Liver (tissue), 9 donors: ENCODE measurements around the gene BFAR. TPM values are rescaled to one million over a fixed set of nuclear protein-coding genes. Genes with fewer than 3 reads are reported as not detected.

ENCODE experiments used
- DNase-seq: peaks from one replicate; pipeline ENCODE4 v3.0.0-alpha.2; 2017; ENCODE audit warnings: low spot score
- H3K27ac ChIP-seq, 2 donors: one replicate each; pipeline ENCODE4 v1.7.0; 2013; ENCODE audit warnings: inconsistent platforms in 2 of 2, low read length in 2 of 2, control low read depth in 1 of 2, low read depth in 1 of 2, mild to moderate bottlenecking in 1 of 2
- H3K27me3 ChIP-seq, 4 donors: one replicate each; pipeline versions ENCODE4 v1.6.1 to v1.7.0; 2013; ENCODE audit warnings: low read length in 3 of 4, inconsistent platforms in 1 of 4, mild to moderate bottlenecking in 1 of 4, moderate library complexity in 1 of 4; ENCODE audit not compliant: control insufficient read depth in 4 of 4, insufficient read depth in 4 of 4
- H3K36me3 ChIP-seq, 4 donors: one replicate each; pipeline versions ENCODE4 v1.6.1 to v1.7.0; 2013; ENCODE audit warnings: low read length in 3 of 4, mild to moderate bottlenecking in 3 of 4, low read depth in 1 of 4, moderate library complexity in 1 of 4; ENCODE audit not compliant: control insufficient read depth in 4 of 4, insufficient read depth in 3 of 4
- H3K4me1 ChIP-seq, 4 donors: one replicate each; pipeline versions ENCODE4 v1.6.1 to v1.7.0; 2013; ENCODE audit warnings: low read length in 3 of 4, mild to moderate bottlenecking in 3 of 4, moderate library complexity in 1 of 4; ENCODE audit not compliant: control insufficient read depth in 4 of 4, insufficient read depth in 4 of 4
- H3K4me3 ChIP-seq, 3 donors: one replicate each; pipeline versions ENCODE4 v1.6.1 to v1.7.0; 2013; ENCODE audit warnings: low read length in 3 of 3, control low read depth in 1 of 3, low read depth in 1 of 3, mild to moderate bottlenecking in 1 of 3
- H3K9ac ChIP-seq, 2 donors: one replicate each; pipeline ENCODE4 v1.7.0; 2013; ENCODE audit warnings: low read length in 2 of 2, mild to moderate bottlenecking in 2 of 2, moderate library complexity in 2 of 2, control low read depth in 1 of 2, low read depth in 1 of 2
- H3K9me3 ChIP-seq, 4 donors: one replicate each; pipeline versions ENCODE4 v1.6.1 to v1.7.0; 2013; ENCODE audit warnings: low read length in 3 of 4; ENCODE audit not compliant: control insufficient read depth in 4 of 4
- ATF3 ChIP-seq: IDR thresholded peaks from 2 replicates; pipeline ENCODE4 v1.6.1; 2016; ENCODE audit warnings: antibody characterized with exemption
- CTCF ChIP-seq: fragments of 150-350 bp; IDR thresholded peaks from 2 replicates; pipeline ENCODE4 v1.5.1; 2017; ENCODE audit warnings: improper control_type of control experiment, low read depth, low read length; ENCODE audit not compliant: missing input control
- EGR1 ChIP-seq, 2 donors: IDR thresholded peaks; 2 replicates each; pipeline ENCODE4 v1.6.1; 2016 to 2018; ENCODE audit warnings: antibody characterized with exemption in 2 of 2, low read depth in 2 of 2
- FOXA1 ChIP-seq: IDR thresholded peaks from 2 replicates; pipeline ENCODE4 v1.6.1; 2016; ENCODE audit warnings: antibody characterized with exemption
- FOXA2 ChIP-seq: IDR thresholded peaks from 2 replicates; pipeline ENCODE4 v1.6.1; 2016; ENCODE audit warnings: antibody characterized with exemption
- HNF4A ChIP-seq, 2 donors: conservative IDR thresholded peaks; 2 replicates each; pipeline ENCODE4 v1.6.1; 2016; ENCODE audit warnings: antibody characterized with exemption in 2 of 2, mild to moderate bottlenecking in 2 of 2
- HNF4G ChIP-seq: IDR thresholded peaks from 2 replicates; pipeline ENCODE4 v1.6.1; 2016; ENCODE audit warnings: antibody characterized with exemption
- JUND ChIP-seq, 2 donors: IDR thresholded peaks; 2 replicates each; pipeline ENCODE4 v1.6.1; 2016; ENCODE audit warnings: antibody characterized with exemption in 2 of 2
- MAX ChIP-seq: IDR thresholded peaks from 2 replicates; pipeline ENCODE4 v1.6.1; 2016; ENCODE audit warnings: antibody characterized with exemption
- RXRA ChIP-seq, 2 donors: IDR thresholded peaks; 2 replicates each; pipeline ENCODE4 v1.6.1; 2017 to 2018; ENCODE audit warnings: antibody characterized with exemption in 2 of 2, mild to moderate bottlenecking in 1 of 2
- SP1 ChIP-seq: IDR thresholded peaks from 2 replicates; pipeline ENCODE4 v1.6.1; 2018; ENCODE audit warnings: antibody characterized with exemption, mild to moderate bottlenecking
- TAF1 ChIP-seq: conservative IDR thresholded peaks from 2 replicates; pipeline ENCODE4 v1.6.1; 2016; ENCODE audit warnings: antibody characterized with exemption, mild to moderate bottlenecking
- YY1 ChIP-seq: IDR thresholded peaks from 2 replicates; pipeline ENCODE4 v1.6.1; 2016; ENCODE audit warnings: antibody characterized with exemption, mild to moderate bottlenecking
- ZBTB33 ChIP-seq: IDR thresholded peaks from 2 replicates; pipeline ENCODE4 v1.6.1; 2016; ENCODE audit warnings: antibody characterized with exemption
- WGBS: extraction: QIAGEN DNeasy Blood & Tissue Kit; methylation state at CpG from one replicate; pipeline ENCODE4 v1.1.7; 2013; 5-methylcytosine and 5-hydroxymethylcytosine counted together
- polyA plus RNA-seq, 2 donors: library from polyadenylated mRNA; stranded (reverse) in 1 of 2; unstranded in 1 of 2; fragments of 200-250 nt in 1 of 2; fragments of >200 nt in 1 of 2; fragmentation: Nextera tagmentation in 1 of 2; extraction: Ambion mirVana in 1 of 2; gene quantifications; one replicate each; pipeline versions ENCODE4 v1.2.1 to v1.2.3, GENCODE V29; 2013 to 2015
- total RNA-seq, 2 donors: library from RNA; depleted of rRNA; stranded (reverse); fragments of >200 nt; gene quantifications; one replicate each; pipeline ENCODE4 v1.2.3, GENCODE V29; 2014
- donor health status: healthy.
- donor health status: healthy.
- donor health status: healthy.
- donor health status: healthy.
- donor health status: healthy.

The BFAR gene
- total and polyA plus RNA-seq, 4 donors, result 13.3 to 24.7 (median 20.3) TPM

- Histone ChIP-seq H3K27ac (no peak overlapping the region), H3K36me3 (peaks cover 8 to 65% (median 47%) of the 10 kb centered on the region in 4 donors), H3K27me3 (no peaks in the 10 kb centered on the region), H3K4me1 (no peaks in the 10 kb centered on the region), H3K9me3 (no peaks in the 10 kb centered on the region), H3K4me3 (no peak overlapping the region), H3K9ac (no peak overlapping the region)
- no peak for DNase-seq
- TF ChIP-seq ZBTB33 (no peak), TAF1 (no peak), EGR1 (IDR thresholded peaks at IDR 0.05; ENCODE audit: low read depth in 2 of 2) (no peak), MAX (no peak)
- 97% methylated on average over 6 of the region's 6 CpGs for WGBS
These were observed 23.0 kb upstream of the BFAR start for GRCh38 chr16:14609716-14610115.

GRCh38 chr16:14611660-14612059, 21.1 kb upstream of the BFAR start:
- TF ChIP-seq JUND (IDR thresholded peaks at IDR 0.05), result no peak
- no peak for TF ChIP-seq ATF3
- no peak for TF ChIP-seq MAX
- TF ChIP-seq SP1, result no peak
- TF ChIP-seq RXRA (IDR thresholded peaks at IDR 0.05), result no peak
- TF ChIP-seq CTCF, result no peak
- TF ChIP-seq YY1, result no peak
- no peak for TF ChIP-seq ZBTB33
- TF ChIP-seq EGR1 (IDR thresholded peaks at IDR 0.05; ENCODE audit: low read depth in 2 of 2), result no peak
- Histone ChIP-seq H3K27me3 (no peaks in the 10 kb centered on the region), H3K4me1 (no peaks in the 10 kb centered on the region), H3K9ac (no peak overlapping the region), H3K36me3 (peaks cover 9 to 70% (median 50%) of the 10 kb centered on the region in 4 donors), H3K27ac (no peak overlapping the region), H3K9me3 (no peaks in the 10 kb centered on the region), H3K4me3 (no peak overlapping the region)
- 98% methylated on average over 14 of the region's 14 CpGs for WGBS
- no peak for DNase-seq

- H3K9me3 ChIP-seq, result no peaks in the 10 kb centered on the region
- no peak for DNase-seq
- H3K4me3 ChIP-seq, result no peak overlapping the region
- no peak overlapping the region for H3K27ac ChIP-seq
- H3K36me3 ChIP-seq, result peaks cover 7 to 60% (median 42%) of the 10 kb centered on the region in 4 donors
- no peak overlapping the region for H3K9ac ChIP-seq
- no peaks in the 10 kb centered on the region for H3K27me3 ChIP-seq
- WGBS, result 96% methylated on average over 4 of the region's 4 CpGs
- H3K4me1 ChIP-seq, result no peaks in the 10 kb centered on the region
- TF ChIP-seq SP1, result no peak
- no peak for TF ChIP-seq ATF3
- TF ChIP-seq EGR1 (IDR thresholded peaks at IDR 0.05; ENCODE audit: low read depth in 2 of 2), result no peak
- TF ChIP-seq TAF1, result no peak
- no peak for TF ChIP-seq CTCF
- no peak for TF ChIP-seq RXRA (IDR thresholded peaks at IDR 0.05)
- no peak for TF ChIP-seq HNF4G
- no peak for TF ChIP-seq MAX
- TF ChIP-seq FOXA1, result no peak
- TF ChIP-seq HNF4A (conservative IDR thresholded peaks at IDR 0.05), result no peak
- TF ChIP-seq ZBTB33, result no peak
- TF ChIP-seq JUND (IDR thresholded peaks at IDR 0.05), result no peak
- TF ChIP-seq FOXA2, result no peak
These were observed 18.8 kb upstream of the BFAR start for GRCh38 chr16:14613991-14614390.
